SK-MEL-5 (cell line): ENCODE measurements around the gene GALM. TPM values are rescaled to one million over a fixed set of nuclear protein-coding genes. Genes with fewer than 3 reads are reported as not detected.
"Not testable (repeated sequence)": the region's sequence is repeated elsewhere in the genome, so short reads cannot be mapped to it uniquely, and the experiment has no call there.

ENCODE experiments used
- DNase-seq: peaks from one replicate; pipeline ENCODE4 v3.0.0-alpha.2; 2016; ENCODE audit warnings: low read depth, low spot score
- in situ Hi-C: cut with HindIII; loops from 2 replicates; pipeline ENCODE4 v1.10.0; 2016; ENCODE audit warnings: low sequenced_read_pairs, high pct_unique_total_duplicates, low pct_unique_long_range_greater_than_20kb
- total RNA-seq: library from RNA; depleted of rRNA; stranded (reverse); fragments of >200 nt; shearing (Covaris generic); gene quantifications from 2 replicates; pipeline ENCODE4 v1.2.3, GENCODE V29; 2014

The GALM gene
- total RNA-seq, 1 experiment from 2014 or later, result 38.1 TPM

DNA sequence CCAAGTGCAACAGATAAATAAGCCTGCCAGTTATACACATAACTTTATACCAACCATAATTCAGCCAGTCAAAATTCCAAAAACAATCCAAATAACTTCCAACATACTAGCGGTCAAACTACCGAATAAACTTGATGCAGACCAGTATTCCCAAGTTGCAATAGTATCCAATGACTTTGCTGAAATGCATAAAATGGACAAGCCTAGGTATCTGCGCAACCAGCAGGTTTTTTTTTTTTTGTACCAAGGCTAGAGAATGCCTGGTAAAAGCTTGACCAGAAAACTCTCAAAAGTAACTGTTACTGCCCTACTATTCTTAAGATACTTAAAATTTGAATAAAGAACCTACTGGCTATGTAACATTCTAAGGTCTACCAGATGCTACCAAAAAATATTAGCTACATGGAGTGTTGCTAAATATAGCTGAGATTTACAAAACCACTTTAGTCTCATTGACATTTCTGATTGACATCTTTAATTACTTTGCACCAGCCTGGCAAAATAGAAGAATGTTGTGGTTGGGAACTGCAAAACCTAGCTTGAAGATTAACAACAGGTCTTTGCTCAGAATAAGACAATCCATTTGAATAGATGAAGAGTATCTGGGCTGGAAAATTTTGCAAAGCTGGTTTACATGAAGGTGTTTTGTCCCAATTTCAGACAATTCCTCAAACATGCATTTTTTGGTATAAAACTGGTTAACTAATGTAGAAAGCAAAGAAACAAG, 77.9 kb downstream of the GALM start:
- in situ Hi-C loops, result loop anchor here (25.0 kb wide), 1 partner anchor 182 kb away; no protein-coding TSS in a partner anchor
- no peak for DNase-seq

DNA sequence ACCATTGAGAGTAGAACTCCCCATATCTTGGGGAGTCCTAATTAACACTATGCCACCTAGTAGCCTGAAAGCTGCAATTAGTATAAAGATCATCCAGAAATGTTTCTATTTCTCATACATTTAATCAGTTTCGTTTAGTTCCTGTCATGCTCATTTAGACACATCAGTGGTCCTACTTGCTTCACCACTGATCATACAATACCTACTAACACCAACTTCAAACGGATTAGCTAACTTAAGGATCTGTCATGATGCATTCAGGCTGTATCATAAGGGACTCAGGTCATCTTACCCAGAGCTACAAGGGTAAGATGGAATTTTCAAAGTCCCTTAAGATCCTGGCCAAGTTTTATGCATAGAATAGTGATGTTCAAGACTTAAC, 78.5 kb downstream of the GALM start:
- in situ Hi-C loops, result loop anchor here (25.0 kb wide), 1 partner anchor 182 kb away; no protein-coding TSS in a partner anchor
- DNase-seq, result no peak

- DNase-seq, result no peak
- in situ Hi-C loops, result loop anchor here (25.0 kb wide), 1 partner anchor 183 kb away; no protein-coding TSS in a partner anchor
Measured at GRCh38 chr2:38745267-38745666, 79.4 kb downstream of the GALM start.

- in situ Hi-C loops, result loop anchor here (25.0 kb wide), 1 partner anchor 185 kb away; no protein-coding TSS in a partner anchor
- DNase-seq, result no peak
Measured at GRCh38 chr2:38747007-38747424, 81.1 kb downstream of the GALM start.

DNA sequence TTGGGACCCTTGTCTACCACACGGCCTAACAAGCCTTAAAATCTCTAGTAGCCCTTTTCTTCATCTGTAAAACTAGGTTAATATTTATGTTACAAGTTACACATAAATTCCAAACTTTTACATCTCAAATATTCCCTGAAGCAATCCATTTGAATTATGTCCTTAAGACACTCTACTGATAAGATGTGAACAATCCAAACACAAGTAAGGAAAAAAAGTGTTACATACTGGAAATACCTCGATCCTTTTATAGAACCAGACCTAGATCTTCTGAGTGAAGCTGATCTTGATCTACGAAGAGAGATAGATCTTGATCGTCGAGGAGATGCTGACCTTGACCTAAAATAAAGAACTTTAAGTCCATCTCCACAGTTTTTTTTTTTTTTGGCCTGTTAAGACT, 81.9 kb downstream of the GALM start:
- in situ Hi-C loops, result loop anchor here (25.0 kb wide), 1 partner anchor 186 kb away; no protein-coding TSS in a partner anchor
- DNase-seq, result no peak

DNA sequence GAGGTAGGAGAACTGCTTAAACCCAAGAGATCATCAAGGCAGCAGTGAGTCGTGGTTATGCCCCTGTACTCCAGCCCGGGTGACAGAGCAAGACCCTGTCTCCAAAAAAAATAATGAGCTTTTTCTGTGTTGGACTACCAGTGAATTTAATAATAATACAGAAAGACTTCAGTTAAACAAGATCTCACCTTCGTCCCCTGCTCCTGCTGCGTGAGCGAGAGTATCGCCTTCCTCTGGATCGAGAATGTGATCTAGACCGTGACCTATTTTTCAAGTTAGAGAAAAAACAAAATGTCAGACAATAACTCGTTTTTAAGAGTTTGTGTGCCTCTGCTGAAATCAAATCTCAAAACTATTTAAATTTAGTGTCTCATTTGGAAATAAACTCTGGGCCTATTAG, 82.5 kb downstream of the GALM start:
- DNase-seq, result no peak
- in situ Hi-C loops, result loop anchor here (25.0 kb wide), 1 partner anchor 186 kb away; no protein-coding TSS in a partner anchor

DNA sequence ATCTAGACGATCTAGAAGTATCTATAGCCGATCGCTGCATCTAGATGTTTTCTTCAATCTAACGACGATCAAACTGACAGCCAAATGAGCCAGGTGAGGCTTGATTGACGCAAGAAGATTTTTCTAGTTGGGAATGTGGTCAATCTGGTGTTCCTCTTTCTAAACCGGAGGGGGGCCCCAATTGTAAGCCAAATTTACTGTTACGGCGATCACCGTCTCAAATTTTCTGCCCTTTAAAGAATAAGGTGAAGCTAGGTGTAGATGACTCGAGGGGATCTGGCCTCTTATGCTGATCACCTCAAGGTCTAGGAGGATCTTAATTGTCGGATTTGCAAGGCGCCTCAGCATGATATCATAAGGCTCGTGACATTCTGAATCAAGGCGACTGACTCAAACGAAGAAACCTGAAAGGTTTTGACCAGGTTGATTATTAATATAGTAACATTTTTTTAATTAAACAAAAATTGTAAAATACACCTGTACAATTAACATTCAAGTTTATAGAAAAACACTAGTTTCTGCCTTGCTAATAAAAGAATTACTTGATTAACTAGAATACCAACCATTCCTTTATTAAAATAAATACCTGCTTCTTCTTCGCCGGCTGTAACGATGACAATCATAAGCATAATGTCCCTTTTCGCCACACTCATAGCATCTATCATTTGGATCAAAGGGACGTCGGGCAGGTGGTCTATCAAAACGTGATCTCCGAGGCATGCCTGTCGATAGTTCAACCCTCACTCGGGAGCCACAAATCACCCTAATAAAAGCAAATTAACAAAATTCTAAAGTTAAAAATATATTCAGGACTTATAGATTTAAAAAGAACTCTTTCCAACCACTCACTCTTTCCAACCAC, 83.3 kb downstream of the GALM start:
- no peak for DNase-seq
- in situ Hi-C loops, result loop anchor here (25.0 kb wide), 1 partner anchor 187 kb away; no protein-coding TSS in a partner anchor

DNA sequence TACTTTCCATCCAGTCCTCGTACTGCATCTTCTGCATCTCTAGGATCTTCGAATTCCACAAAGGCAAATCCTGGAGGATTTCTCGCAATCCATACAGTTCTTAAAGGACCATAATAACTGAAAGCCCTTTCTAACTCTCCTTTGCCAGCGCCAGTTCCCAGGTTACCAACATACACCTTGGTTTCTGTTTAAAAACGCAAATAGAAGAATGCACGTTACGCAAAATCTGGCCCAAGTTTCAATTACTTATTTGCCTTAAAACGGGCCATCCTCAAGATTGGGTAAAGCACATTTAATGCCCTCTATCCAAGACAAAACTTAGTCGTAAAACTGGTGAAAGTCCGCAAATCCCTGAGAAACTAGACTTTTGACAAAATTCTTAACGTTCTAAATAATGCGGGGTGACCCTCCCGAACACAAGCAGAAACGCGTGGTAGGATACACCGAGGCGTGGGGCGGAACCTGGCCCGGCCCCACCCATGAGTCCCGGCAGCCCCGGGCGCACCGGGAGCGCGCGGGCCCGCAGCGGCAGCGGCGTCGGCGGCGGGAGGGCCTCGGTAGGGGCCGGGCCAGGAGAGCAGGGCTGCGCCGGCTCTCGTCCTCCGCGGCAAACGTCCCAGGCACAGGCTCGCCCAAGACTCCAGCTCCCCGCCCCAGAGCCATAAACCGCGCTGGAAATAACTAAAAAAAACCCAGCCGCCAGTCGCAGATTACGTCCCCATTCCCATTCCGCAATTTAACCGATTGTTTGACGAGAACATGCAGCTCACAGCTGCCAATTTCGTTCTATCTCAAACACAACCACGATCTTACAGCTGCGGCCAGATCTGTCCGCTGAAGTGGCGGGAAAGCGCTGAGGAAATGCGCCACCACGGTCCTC, 84.3 kb downstream of the GALM start:
- peak; percentile 56 for DNase-seq
- in situ Hi-C loops, result no loop called here

- in situ Hi-C loops, result no loop called here
- DNase-seq, result peak; percentile 99
Measured at GRCh38 chr2:38750891-38751595, 85.1 kb downstream of the GALM start, which contains the start of gene SRSF7. Gene SRSF7, minus strand, starts transcription at chr2:38751361. Its CDS starts 105 bp downstream, at chr2:38751256.

DNA sequence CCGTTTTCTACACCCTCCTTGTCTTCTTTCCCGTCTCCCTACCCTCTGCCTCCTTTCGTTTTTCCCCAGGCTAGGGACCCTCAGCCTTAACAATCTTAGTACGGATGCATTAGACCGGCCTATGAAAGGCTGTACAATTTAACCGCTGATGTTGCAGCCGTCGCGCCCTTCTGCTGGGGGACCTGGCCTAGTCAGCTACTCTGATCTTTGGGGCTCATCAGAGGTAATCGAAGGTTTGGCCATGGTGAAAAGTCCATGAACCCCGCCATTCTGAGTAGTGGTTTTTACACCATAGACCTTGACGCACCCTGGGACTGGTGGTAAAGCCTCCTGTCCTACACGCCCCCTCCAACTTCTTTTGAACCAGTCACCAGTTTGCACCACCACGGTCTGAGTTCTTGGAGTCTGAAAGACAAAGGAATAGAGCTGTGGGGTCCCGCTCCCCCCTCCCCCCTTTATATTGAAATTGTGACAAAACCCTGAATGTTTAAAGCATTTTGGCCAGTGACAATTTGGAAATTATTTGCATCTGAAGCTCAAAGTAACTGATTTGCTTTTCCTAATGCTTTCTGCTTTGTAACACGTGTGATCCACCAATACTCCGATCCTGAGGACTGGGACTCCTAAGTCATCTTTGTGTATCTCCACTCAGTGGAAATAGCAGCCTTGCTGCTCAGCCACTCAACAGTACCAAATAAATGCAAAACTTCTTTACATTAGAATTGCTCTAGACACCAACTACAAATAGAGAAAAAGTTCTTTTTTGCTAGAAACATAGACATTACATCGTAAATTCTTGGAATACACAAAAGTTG, 85.9 kb downstream of the GALM start:
- in situ Hi-C loops, result no loop called here
- DNase-seq, result peak; percentile 54

DNA sequence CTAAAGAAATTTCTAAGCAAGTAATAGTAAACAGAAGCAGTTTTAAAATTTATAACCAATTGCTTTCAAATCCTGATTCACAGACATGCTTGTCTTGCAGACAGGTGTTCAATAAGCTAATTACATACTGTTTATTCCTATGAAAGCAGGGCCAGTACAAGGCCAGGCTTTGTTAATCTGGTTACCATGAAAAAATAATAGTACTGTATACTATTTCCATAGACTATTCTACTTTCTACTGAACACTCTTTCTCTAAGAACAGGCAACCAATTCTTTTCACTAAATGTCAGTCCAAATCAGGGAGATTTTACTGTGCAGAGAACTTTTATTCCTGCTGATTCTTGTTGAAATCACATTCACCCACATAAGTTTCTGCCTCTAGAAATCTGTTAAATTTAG, 88.1 kb downstream of the GALM start:
- peak; percentile 79 for DNase-seq
- in situ Hi-C loops, result no loop called here

GRCh38 chr2:38754506-38754905, 88.6 kb downstream of the GALM start:
- in situ Hi-C loops, result no loop called here
- DNase-seq, result no peak

GRCh38 chr2:38755891-38756290, 90.0 kb downstream of the GALM start:
- in situ Hi-C loops, DNase-seq: not testable (repeated sequence)

- DNase-seq, result no peak
- in situ Hi-C loops, result no loop called here
Measured at GRCh38 chr2:38763228-38763627, 97.3 kb downstream of the GALM start.

DNA sequence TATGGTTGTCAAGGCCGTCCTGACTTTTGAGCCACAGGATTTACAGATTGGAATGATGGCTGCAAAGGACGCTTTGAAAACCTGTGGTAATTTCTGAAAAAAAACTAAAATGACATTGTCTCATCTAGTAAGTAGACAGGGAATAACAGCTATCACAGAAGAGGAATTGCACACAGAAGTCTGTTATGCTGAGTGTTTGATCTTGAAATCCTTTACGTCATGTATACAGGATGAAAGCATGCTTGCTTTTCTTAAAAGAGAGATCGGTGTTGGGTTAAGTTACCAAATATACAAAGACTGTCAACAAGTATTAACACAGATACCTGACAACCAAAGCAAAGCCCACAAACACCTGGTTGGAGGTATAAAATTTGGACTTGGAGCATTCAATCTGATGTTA, 97.8 kb downstream of the GALM start:
- no peak for DNase-seq
- in situ Hi-C loops, result no loop called here

GRCh38 chr2:38765149-38765548, 99.2 kb downstream of the GALM start:
- DNase-seq, result no peak
- in situ Hi-C loops, result no loop called here
